HepG2 (cell line): ENCODE measurements around the gene GH2. TPM values are rescaled to one million over a fixed set of nuclear protein-coding genes. Genes with fewer than 3 reads are reported as not detected.

Experiments used
- ARNT ChIP-seq: fragments of 450-650 bp; IDR thresholded peaks from 2 replicates; pipeline ENCODE4 v1.6.1; 2017
- DPF2 ChIP-seq: sonication (generic); formaldehyde crosslinking; IDR thresholded peaks from 2 replicates; pipeline ENCODE4 v1.4.0; 2020; ENCODE audit warnings: mild to moderate bottlenecking, low read depth, missing genetic modification reagents, borderline replicate concordance
- HOXA3 ChIP-seq: sonication (generic); formaldehyde crosslinking; IDR thresholded peaks from 2 replicates; pipeline ENCODE4 v1.5.0; 2020; ENCODE audit warnings: missing genetic modification reagents
- SMAD1 ChIP-seq: sonication (generic); formaldehyde crosslinking; IDR thresholded peaks from 2 replicates; pipeline ENCODE4 v1.4.0; 2020; ENCODE audit warnings: missing genetic modification reagents, low read depth, mild to moderate bottlenecking, borderline replicate concordance
- SYNCRIP ChIP-seq: fragments of 200-400 bp; formaldehyde crosslinking; IDR thresholded peaks from 2 replicates; pipeline ENCODE4 v1.6.1; 2018; ENCODE audit warnings: mild to moderate bottlenecking, low read depth, low read length; ENCODE audit not compliant: insufficient read depth
- WIZ ChIP-seq: sonication (generic); formaldehyde crosslinking; IDR thresholded peaks from 2 replicates; pipeline ENCODE4 v1.5.1; 2020; ENCODE audit warnings: mild to moderate bottlenecking, missing genetic modification reagents
- ZBTB21 ChIP-seq: sonication (generic); formaldehyde crosslinking; IDR thresholded peaks from 2 replicates; pipeline ENCODE4 v1.4.0; 2020; ENCODE audit warnings: missing genetic modification reagents
- ZNF274 ChIP-seq: sonication (generic); formaldehyde crosslinking; IDR thresholded peaks from 2 replicates; pipeline ENCODE4 v1.5.1; 2020; ENCODE audit warnings: mild to moderate bottlenecking, missing genetic modification reagents
- ZNF44 ChIP-seq: sonication (generic); formaldehyde crosslinking; IDR thresholded peaks from 2 replicates; pipeline ENCODE4 v1.5.1; 2020; ENCODE audit warnings: mild to moderate bottlenecking, missing genetic modification reagents
- ZNF547 ChIP-seq: sonication (generic); formaldehyde crosslinking; IDR thresholded peaks from 2 replicates; pipeline ENCODE4 v1.5.1; 2020; ENCODE audit warnings: mild to moderate bottlenecking, missing genetic modification reagents
- ZNF562 ChIP-seq: sonication (generic); formaldehyde crosslinking; IDR thresholded peaks from 2 replicates; pipeline ENCODE4 v1.8.0; 2022; ENCODE audit warnings: missing genetic modification reagents, borderline replicate concordance
- ZNF564 ChIP-seq: sonication (generic); formaldehyde crosslinking; IDR thresholded peaks from 2 replicates; pipeline ENCODE4 v1.8.1; 2023; ENCODE audit warnings: mild to moderate bottlenecking, missing genetic modification reagents
- ZNF589 ChIP-seq: sonication (generic); formaldehyde crosslinking; conservative IDR thresholded peaks from 2 replicates; pipeline ENCODE4 v1.8.0; 2022; ENCODE audit warnings: mild to moderate bottlenecking, moderate library complexity, missing genetic modification reagents
- ZNF781 ChIP-seq: sonication (generic); formaldehyde crosslinking; IDR thresholded peaks from 2 replicates; pipeline ENCODE4 v1.5.1; 2020; ENCODE audit warnings: borderline replicate concordance, mild to moderate bottlenecking, missing genetic modification reagents; ENCODE audit errors: not compliant biosample characterization
- ZNF792 ChIP-seq: IDR thresholded peaks from 2 replicates; pipeline ENCODE4 v1.6.1; 2016
- polyA plus RNA-seq, 8 experiments: library from polyadenylated mRNA; depleted of rRNA in 3 of 8; stranded (reverse) in 7 of 8; unstranded in 1 of 8; fragments of >200 nt; fragmentation: Illumina TruSeq in 4 of 8; extraction: Trizol in 4 of 8; gene quantifications; 2 replicates each; pipeline versions ENCODE4 v1.2.1 to v1.2.3, GENCODE V29; 2011 to 2016; ENCODE audit warnings: low read depth in 4 of 8, missing spikeins in 1 of 8, mixed read lengths in 1 of 8; ENCODE audit not compliant: insufficient read depth in 1 of 8
- total RNA-seq, 5 experiments: library from RNA; depleted of rRNA; stranded (reverse); fragments of >200 nt; fragmentation: Illumina TruSeq; extraction: Trizol; gene quantifications; 2 replicates each; pipeline ENCODE4 v1.2.3, GENCODE V29; 2016; ENCODE audit warnings: low read depth in 1 of 5
- TF ChIP-seq, protein P1 (sequence below): sonication (generic); formaldehyde crosslinking; IDR thresholded peaks from 2 replicates; pipeline ENCODE4 v1.4.0; 2020; ENCODE audit warnings: missing genetic modification reagents
- TF ChIP-seq, protein P2 (sequence below): sonication (generic); formaldehyde crosslinking; IDR thresholded peaks from 2 replicates; pipeline ENCODE4 v1.5.1; 2020; ENCODE audit warnings: missing genetic modification reagents, mild to moderate bottlenecking, borderline replicate concordance
- TF ChIP-seq, protein P3 (sequence below): sonication (generic); formaldehyde crosslinking; IDR thresholded peaks from 2 replicates; pipeline ENCODE4 v1.5.0; 2020; ENCODE audit warnings: mild to moderate bottlenecking, missing genetic modification reagents, borderline replicate concordance

The GH2 gene
- total and polyA plus RNA-seq, 2 of the 13 experiments (the other 11 are each of a cell fraction or from before 2014, with no cell fraction given): not detected

DNA sequence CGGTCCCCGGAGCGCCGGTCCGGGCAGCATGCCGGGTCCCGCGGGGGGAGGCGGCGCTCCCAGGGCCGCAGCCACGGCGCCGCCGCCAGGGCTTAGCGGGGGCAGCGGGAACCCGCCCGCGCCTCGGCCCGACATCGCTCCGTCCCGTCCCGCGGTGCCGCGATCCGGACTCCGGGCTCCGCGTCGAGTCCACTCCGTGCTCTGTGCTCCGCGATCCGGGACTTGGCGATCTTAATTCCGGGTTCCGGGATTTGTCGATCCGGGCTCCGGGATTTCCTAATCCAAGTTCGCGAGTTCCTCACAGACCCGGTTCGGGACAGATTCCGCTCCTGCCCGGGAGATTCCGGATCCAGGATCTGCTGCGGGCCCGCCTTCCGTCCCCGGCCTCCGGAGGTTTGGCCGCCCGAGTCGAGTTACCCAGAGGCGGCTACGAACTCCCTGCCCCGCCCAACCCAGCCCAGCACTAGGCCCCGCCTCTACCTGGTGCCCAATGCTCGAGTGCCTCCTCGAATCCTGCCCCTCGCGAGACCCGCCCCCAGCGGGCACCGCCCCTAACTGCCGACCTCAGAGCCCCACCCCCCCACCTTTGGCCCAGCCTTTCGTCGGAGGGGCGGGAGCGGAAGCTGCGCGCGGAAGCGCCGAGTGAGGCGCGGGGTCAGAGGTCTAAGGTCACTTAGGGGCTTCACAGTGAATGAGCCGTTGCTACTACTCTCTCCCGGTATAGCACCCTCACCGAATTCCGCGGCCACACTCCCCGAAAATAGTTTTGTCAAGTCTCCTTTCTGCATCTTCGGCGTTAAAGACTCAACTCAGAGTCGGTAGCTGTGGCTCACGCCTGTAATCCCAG is 39.0 kb downstream of the GH2 start, which contains the start of gene SMARCD2 (continued):
- TF ChIP-seq SYNCRIP (no peak), DPF2 (CRISPR knock-in tag) (no peak; the same call in 1 of the 2 replicates), ZNF44 (CRISPR knock-in tag) (no peak), ZNF562 (CRISPR knock-in tag) (0 out of 2 replicates have a peak, but pooled peaks have one; percentile 75), WIZ (CRISPR knock-in tag) (no peak), ZNF274 (CRISPR knock-in tag) (peak; percentile 60; the same call in 1 of the 2 replicates), ZNF547 (CRISPR knock-in tag) (peak; percentile 74), ZNF781 (CRISPR knock-in tag) (peak; percentile 93), ZNF792 (peak; percentile 86), ZBTB21 (CRISPR knock-in tag) (peak; percentile 38), HOXA3 (CRISPR knock-in tag) (peak; percentile 96), ZNF564 (CRISPR knock-in tag) (peak; percentile 40; the same call in 1 of the 2 replicates), ARNT (no peak), ZNF589 (CRISPR knock-in tag) (peak; percentile 93), SMAD1 (CRISPR knock-in tag) (peak; percentile 41; the same call in 1 of the 2 replicates)
- TF ChIP-seq, protein P1, sequence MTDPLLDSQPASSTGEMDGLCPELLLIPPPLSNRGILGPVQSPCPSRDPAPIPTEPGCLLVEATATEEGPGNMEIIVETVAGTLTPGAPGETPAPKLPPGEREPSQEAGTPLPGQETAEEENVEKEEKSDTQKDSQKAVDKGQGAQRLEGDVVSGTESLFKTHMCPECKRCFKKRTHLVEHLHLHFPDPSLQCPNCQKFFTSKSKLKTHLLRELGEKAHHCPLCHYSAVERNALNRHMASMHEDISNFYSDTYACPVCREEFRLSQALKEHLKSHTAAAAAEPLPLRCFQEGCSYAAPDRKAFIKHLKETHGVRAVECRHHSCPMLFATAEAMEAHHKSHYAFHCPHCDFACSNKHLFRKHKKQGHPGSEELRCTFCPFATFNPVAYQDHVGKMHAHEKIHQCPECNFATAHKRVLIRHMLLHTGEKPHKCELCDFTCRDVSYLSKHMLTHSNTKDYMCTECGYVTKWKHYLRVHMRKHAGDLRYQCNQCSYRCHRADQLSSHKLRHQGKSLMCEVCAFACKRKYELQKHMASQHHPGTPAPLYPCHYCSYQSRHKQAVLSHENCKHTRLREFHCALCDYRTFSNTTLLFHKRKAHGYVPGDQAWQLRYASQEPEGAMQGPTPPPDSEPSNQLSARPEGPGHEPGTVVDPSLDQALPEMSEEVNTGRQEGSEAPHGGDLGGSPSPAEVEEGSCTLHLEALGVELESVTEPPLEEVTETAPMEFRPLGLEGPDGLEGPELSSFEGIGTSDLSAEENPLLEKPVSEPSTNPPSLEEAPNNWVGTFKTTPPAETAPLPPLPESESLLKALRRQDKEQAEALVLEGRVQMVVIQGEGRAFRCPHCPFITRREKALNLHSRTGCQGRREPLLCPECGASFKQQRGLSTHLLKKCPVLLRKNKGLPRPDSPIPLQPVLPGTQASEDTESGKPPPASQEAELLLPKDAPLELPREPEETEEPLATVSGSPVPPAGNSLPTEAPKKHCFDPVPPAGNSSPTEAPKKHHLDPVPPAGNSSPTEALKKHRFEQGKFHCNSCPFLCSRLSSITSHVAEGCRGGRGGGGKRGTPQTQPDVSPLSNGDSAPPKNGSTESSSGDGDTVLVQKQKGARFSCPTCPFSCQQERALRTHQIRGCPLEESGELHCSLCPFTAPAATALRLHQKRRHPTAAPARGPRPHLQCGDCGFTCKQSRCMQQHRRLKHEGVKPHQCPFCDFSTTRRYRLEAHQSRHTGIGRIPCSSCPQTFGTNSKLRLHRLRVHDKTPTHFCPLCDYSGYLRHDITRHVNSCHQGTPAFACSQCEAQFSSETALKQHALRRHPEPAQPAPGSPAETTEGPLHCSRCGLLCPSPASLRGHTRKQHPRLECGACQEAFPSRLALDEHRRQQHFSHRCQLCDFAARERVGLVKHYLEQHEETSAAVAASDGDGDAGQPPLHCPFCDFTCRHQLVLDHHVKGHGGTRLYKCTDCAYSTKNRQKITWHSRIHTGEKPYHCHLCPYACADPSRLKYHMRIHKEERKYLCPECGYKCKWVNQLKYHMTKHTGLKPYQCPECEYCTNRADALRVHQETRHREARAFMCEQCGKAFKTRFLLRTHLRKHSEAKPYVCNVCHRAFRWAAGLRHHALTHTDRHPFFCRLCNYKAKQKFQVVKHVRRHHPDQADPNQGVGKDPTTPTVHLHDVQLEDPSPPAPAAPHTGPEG (CRISPR knock-in tag): peak; percentile 95
- TF ChIP-seq, protein P2, sequence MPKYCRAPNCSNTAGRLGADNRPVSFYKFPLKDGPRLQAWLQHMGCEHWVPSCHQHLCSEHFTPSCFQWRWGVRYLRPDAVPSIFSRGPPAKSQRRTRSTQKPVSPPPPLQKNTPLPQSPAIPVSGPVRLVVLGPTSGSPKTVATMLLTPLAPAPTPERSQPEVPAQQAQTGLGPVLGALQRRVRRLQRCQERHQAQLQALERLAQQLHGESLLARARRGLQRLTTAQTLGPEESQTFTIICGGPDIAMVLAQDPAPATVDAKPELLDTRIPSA: peak; percentile 6; the same call in 1 of the 2 replicates
- TF ChIP-seq, protein P3, sequence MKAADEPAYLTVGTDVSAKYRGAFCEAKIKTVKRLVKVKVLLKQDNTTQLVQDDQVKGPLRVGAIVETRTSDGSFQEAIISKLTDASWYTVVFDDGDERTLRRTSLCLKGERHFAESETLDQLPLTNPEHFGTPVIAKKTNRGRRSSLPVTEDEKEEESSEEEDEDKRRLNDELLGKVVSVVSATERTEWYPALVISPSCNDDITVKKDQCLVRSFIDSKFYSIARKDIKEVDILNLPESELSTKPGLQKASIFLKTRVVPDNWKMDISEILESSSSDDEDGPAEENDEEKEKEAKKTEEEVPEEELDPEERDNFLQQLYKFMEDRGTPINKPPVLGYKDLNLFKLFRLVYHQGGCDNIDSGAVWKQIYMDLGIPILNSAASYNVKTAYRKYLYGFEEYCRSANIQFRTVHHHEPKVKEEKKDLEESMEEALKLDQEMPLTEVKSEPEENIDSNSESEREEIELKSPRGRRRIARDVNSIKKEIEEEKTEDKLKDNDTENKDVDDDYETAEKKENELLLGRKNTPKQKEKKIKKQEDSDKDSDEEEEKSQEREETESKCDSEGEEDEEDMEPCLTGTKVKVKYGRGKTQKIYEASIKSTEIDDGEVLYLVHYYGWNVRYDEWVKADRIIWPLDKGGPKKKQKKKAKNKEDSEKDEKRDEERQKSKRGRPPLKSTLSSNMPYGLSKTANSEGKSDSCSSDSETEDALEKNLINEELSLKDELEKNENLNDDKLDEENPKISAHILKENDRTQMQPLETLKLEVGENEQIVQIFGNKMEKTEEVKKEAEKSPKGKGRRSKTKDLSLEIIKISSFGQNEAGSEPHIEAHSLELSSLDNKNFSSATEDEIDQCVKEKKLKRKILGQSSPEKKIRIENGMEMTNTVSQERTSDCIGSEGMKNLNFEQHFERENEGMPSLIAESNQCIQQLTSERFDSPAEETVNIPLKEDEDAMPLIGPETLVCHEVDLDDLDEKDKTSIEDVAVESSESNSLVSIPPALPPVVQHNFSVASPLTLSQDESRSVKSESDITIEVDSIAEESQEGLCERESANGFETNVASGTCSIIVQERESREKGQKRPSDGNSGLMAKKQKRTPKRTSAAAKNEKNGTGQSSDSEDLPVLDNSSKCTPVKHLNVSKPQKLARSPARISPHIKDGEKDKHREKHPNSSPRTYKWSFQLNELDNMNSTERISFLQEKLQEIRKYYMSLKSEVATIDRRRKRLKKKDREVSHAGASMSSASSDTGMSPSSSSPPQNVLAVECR: peak; percentile 75; the same call in 1 of the 2 replicates
